ENCODE data around the gene SMG6. TPM values are rescaled to one million over a fixed set of nuclear protein-coding genes. Genes with fewer than 3 reads are reported as not detected.

SMG6 gene
- total and polyA plus RNA-seq, 2 of the 13 experiments (the other 11 are each of a cell fraction or from before 2014, with no cell fraction given), result 4.6 to 14.6 TPM

GRCh38 chr17:2336215-2336851 is 32.7 kb upstream of the SMG6 start, which contains the start of gene TSR1 (continued):
- TF ChIP-seq ZXDC (CRISPR knock-in tag; IDR thresholded peaks at IDR 0.05), result no peak
- TF ChIP-seq ZNF672 (CRISPR knock-in tag; IDR thresholded peaks at IDR 0.05), result no peak
- TF ChIP-seq, protein P1, sequence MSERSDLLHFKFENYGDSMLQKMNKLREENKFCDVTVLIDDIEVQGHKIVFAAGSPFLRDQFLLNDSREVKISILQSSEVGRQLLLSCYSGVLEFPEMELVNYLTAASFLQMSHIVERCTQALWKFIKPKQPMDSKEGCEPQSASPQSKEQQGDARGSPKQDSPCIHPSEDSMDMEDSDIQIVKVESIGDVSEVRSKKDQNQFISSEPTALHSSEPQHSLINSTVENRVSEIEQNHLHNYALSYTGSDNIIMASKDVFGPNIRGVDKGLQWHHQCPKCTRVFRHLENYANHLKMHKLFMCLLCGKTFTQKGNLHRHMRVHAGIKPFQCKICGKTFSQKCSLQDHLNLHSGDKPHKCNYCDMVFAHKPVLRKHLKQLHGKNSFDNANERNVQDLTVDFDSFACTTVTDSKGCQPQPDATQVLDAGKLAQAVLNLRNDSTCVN (CRISPR knock-in tag; IDR thresholded peaks at IDR 0.05; ENCODE audit: borderline replicate concordance), result peak; percentile 48; the same call in 1 of the 2 replicates
- no peak for TF ChIP-seq DPF2 (CRISPR knock-in tag; IDR thresholded peaks at IDR 0.05; ENCODE audit: borderline replicate concordance, low read depth)
- peak; percentile 71; the same call in 1 of the 2 replicates for TF ChIP-seq KDM4B (CRISPR knock-in tag; IDR thresholded peaks at IDR 0.05)
- peak; percentile 96; the same call in 1 of the 2 replicates for TF ChIP-seq ZNF713 (CRISPR knock-in tag; IDR thresholded peaks at IDR 0.05)
- TF ChIP-seq EED (CRISPR knock-in tag; IDR thresholded peaks at IDR 0.05), result 0 out of 2 replicates have a peak, but pooled peaks have one; percentile 34
- TF ChIP-seq CREB1 (IDR thresholded peaks at IDR 0.05), result peak; percentile 43
- TF ChIP-seq CREB1 (CRISPR knock-in tag; IDR thresholded peaks at IDR 0.05), result peak; percentile 78
- TF ChIP-seq, protein P2, sequence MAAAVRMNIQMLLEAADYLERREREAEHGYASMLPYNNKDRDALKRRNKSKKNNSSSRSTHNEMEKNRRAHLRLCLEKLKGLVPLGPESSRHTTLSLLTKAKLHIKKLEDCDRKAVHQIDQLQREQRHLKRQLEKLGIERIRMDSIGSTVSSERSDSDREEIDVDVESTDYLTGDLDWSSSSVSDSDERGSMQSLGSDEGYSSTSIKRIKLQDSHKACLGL (CRISPR knock-in tag; IDR thresholded peaks at IDR 0.05), result peak; percentile 91; the same call in 1 of the 2 replicates
- TF ChIP-seq KAT2B (IDR thresholded peaks at IDR 0.05; ENCODE audit: borderline replicate concordance, low read depth, low read length), result no peak
- no peak for TF ChIP-seq ZNF280B (CRISPR knock-in tag; IDR thresholded peaks at IDR 0.05; ENCODE audit: borderline replicate concordance)
- TF ChIP-seq NCOA2 (CRISPR knock-in tag; IDR thresholded peaks at IDR 0.05), result peak; percentile 39; the same call in 1 of the 2 replicates
- TF ChIP-seq, protein P3, sequence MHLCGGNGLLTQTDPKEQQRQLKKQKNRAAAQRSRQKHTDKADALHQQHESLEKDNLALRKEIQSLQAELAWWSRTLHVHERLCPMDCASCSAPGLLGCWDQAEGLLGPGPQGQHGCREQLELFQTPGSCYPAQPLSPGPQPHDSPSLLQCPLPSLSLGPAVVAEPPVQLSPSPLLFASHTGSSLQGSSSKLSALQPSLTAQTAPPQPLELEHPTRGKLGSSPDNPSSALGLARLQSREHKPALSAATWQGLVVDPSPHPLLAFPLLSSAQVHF (CRISPR knock-in tag; IDR thresholded peaks at IDR 0.05), result peak; percentile 46; the same call in 1 of the 2 replicates
- TF ChIP-seq POLR2AphosphoS5 (IDR thresholded peaks at IDR 0.05; ENCODE audit: low read depth, low read length), result peak; percentile 93
- TF ChIP-seq MXD3 (CRISPR knock-in tag; IDR thresholded peaks at IDR 0.05), result peak; percentile 43; the same call in 1 of the 2 replicates
- TF ChIP-seq ZNF556 (CRISPR knock-in tag; IDR thresholded peaks at IDR 0.05; ENCODE audit: borderline replicate concordance), result peak; percentile 47
- peak; percentile 68 for TF ChIP-seq CBFB (CRISPR knock-in tag; IDR thresholded peaks at IDR 0.05)
- no peak for TF ChIP-seq BCLAF1 (IDR thresholded peaks at IDR 0.05)
- peak; percentile 54 for TF ChIP-seq POGZ (CRISPR knock-in tag; IDR thresholded peaks at IDR 0.05)

All from HepG2 (cell line).